Progenitor cell of endocrine pancreas (in vitro differentiated cells): Measurements from ENCODE around the gene DAB1. TPM values are rescaled to one million over a fixed set of nuclear protein-coding genes. Genes with fewer than 3 reads are reported as not detected.

Experiments
- DNase-seq: peaks from one replicate; pipeline ENCODE4 v3.0.0; 2021; ENCODE audit warnings: low spot score; ENCODE audit not compliant: unreplicated experiment
- H3K27ac Mint-ChIP-seq: 2 replicates; pipeline ENCODE4 v1.8.0; 2021; ENCODE audit warnings: mild to moderate bottlenecking, moderate library complexity, mixed read lengths
- H3K27me3 Mint-ChIP-seq: 2 replicates; pipeline ENCODE4 v1.8.0; 2021; ENCODE audit warnings: mixed read lengths
- H3K36me3 Mint-ChIP-seq: 2 replicates; pipeline ENCODE4 v1.8.0; 2022; ENCODE audit warnings: mixed read lengths; ENCODE audit not compliant: insufficient read depth
- H3K4me1 Mint-ChIP-seq: 2 replicates; pipeline ENCODE4 v1.8.0; 2021; ENCODE audit warnings: low read depth, mixed read lengths
- H3K4me3 Mint-ChIP-seq: 2 replicates; pipeline ENCODE4 v1.8.0; 2021; ENCODE audit warnings: low read depth, mild to moderate bottlenecking, moderate library complexity, mixed read lengths
- H3K9me3 Mint-ChIP-seq: 2 replicates; pipeline ENCODE4 v1.8.0; 2021; ENCODE audit warnings: low read depth, mixed read lengths
- CTCF ChIP-seq: fragments of 200-600 bp; sonication (generic); IDR thresholded peaks from one replicate; pipeline ENCODE4 v1.5.0; 2021; ENCODE audit warnings: antibody characterized with exemption, mild to moderate bottlenecking; ENCODE audit not compliant: unreplicated experiment
- total RNA-seq: library from RNA; stranded (reverse); gene quantifications from 2 replicates; pipeline ENCODE4 v1.2.1, GENCODE V29; 2021

DAB1 gene
- total RNA-seq, 1 donor from 2014 or later = 4.8 TPM

GRCh38 chr1:57101209-57101608 lies 322.7 kb downstream of the DAB1 start:
- Mint-ChIP-seq H3K4me1 (peaks cover 11% of the 10 kb centered on the region), H3K27me3 (peaks cover 11% of the 10 kb centered on the region), H3K36me3 (no peaks in the 10 kb centered on the region), H3K9me3 (no peaks in the 10 kb centered on the region), H3K27ac (no peak overlapping the region), H3K4me3 (no peak overlapping the region)
- TF ChIP-seq CTCF = no peak
- no peak for DNase-seq

- Mint-ChIP-seq H3K27ac (no peak overlapping the region), H3K36me3 (no peaks in the 10 kb centered on the region), H3K4me3 (no peak overlapping the region), H3K9me3 (no peaks in the 10 kb centered on the region), H3K4me1 (peaks cover 3% of the 10 kb centered on the region), H3K27me3 (no peaks in the 10 kb centered on the region)
- no peak for TF ChIP-seq CTCF
- DNase-seq = no peak
Observed at GRCh38 chr1:57094749-57095148, 329.1 kb downstream of the DAB1 start.

GRCh38 chr1:57093122-57093521 lies 330.7 kb downstream of the DAB1 start:
- H3K27me3 Mint-ChIP-seq = peaks cover 3% of the 10 kb centered on the region
- H3K9me3 Mint-ChIP-seq = no peaks in the 10 kb centered on the region
- no peak overlapping the region for H3K4me3 Mint-ChIP-seq
- no peak for DNase-seq
- H3K36me3 Mint-ChIP-seq = no peaks in the 10 kb centered on the region
- TF ChIP-seq CTCF = no peak
- no peak overlapping the region for H3K27ac Mint-ChIP-seq
- peaks cover 8% of the 10 kb centered on the region for H3K4me1 Mint-ChIP-seq

- no peak for TF ChIP-seq CTCF
- peaks cover 8% of the 10 kb centered on the region for H3K4me1 Mint-ChIP-seq
- no peak overlapping the region for H3K27ac Mint-ChIP-seq
- no peaks in the 10 kb centered on the region for H3K36me3 Mint-ChIP-seq
- peaks cover 7% of the 10 kb centered on the region for H3K27me3 Mint-ChIP-seq
- H3K4me3 Mint-ChIP-seq = no peak overlapping the region
- no peaks in the 10 kb centered on the region for H3K9me3 Mint-ChIP-seq
- DNase-seq = no peak
Observed at GRCh38 chr1:57091642-57092041, 332.2 kb downstream of the DAB1 start.

GRCh38 chr1:57089855-57090254 lies 334.0 kb downstream of the DAB1 start:
- H3K27ac Mint-ChIP-seq = no peak overlapping the region
- no peak for DNase-seq
- H3K9me3 Mint-ChIP-seq = no peaks in the 10 kb centered on the region
- H3K4me1 Mint-ChIP-seq = peaks cover 8% of the 10 kb centered on the region
- H3K27me3 Mint-ChIP-seq = peaks cover 8% of the 10 kb centered on the region
- H3K4me3 Mint-ChIP-seq = no peak overlapping the region
- no peak for TF ChIP-seq CTCF
- H3K36me3 Mint-ChIP-seq = no peaks in the 10 kb centered on the region
